Peyer's patch (tissue), 4 donors: ENCODE results near the gene MS4A7. TPM values are rescaled to one million over a fixed set of nuclear protein-coding genes. Genes with fewer than 3 reads are reported as not detected.

ENCODE experiments used
- DNase-seq, 3 donors: peaks; one replicate each; pipeline ENCODE4 v3.0.0-alpha.2; 2017 to 2019
- H3K27ac ChIP-seq, 4 donors: fragments of 200-600 bp; sonication (generic); one replicate each; pipeline ENCODE4 v1.5.1; 2016 to 2019
- H3K27me3 ChIP-seq, 2 donors: fragments of 200-600 bp; sonication (generic); one replicate each; pipeline ENCODE4 v1.5.1; 2019
- H3K36me3 ChIP-seq, 3 donors: fragments of 200-600 bp; sonication (generic); one replicate each; pipeline ENCODE4 v1.5.1; 2016 to 2019
- H3K4me1 ChIP-seq, 4 donors: fragments of 200-600 bp; sonication (generic); one replicate each; pipeline ENCODE4 v1.5.1; 2016 to 2019
- H3K4me3 ChIP-seq, 4 donors: fragments of 200-600 bp; sonication (generic); 1 replicate in 3 of 4; 2 replicates in 1 of 4; pipeline ENCODE4 v1.5.1; 2016 to 2019; ENCODE audit warnings: mild to moderate bottlenecking in 1 of 4
- H3K9me3 ChIP-seq, 4 donors: fragments of 200-600 bp; sonication (generic); one replicate each; pipeline ENCODE4 v1.5.1; 2016 to 2019; ENCODE audit warnings: mild to moderate bottlenecking in 1 of 4
- CTCF ChIP-seq, 6 experiments: fragments of 450-650 bp in 4 of 6; fragments of 200-600 bp in 2 of 6; sonication (generic) in 1 of 6; IDR thresholded peaks; one replicate each; pipeline ENCODE4 v1.5.1; 2017 to 2019; ENCODE audit warnings: antibody characterized with exemption in 6 of 6, mild to moderate bottlenecking in 3 of 6, moderate library complexity in 1 of 6
- POLR2A ChIP-seq, 2 donors: fragments of 450-650 bp; IDR thresholded peaks; one replicate each; pipeline ENCODE4 v1.5.1; 2017; ENCODE audit warnings: antibody characterized with exemption in 2 of 2, mild to moderate bottlenecking in 2 of 2, moderate library complexity in 2 of 2
- total RNA-seq, 4 donors: library from RNA; depleted of rRNA; stranded (reverse); fragments of >200 nt; gene quantifications; one replicate each; pipeline ENCODE4 v1.1.0, GENCODE V29; 2016

Gene MS4A7
- total RNA-seq, 4 donors from 2014 or later = 5.0 to 52.0 (median 14.9) TPM

GRCh38 chr11:60428517-60428916 is 50.2 kb downstream of the MS4A7 start:
- H3K36me3 ChIP-seq = no peaks in the 10 kb centered on the region
- H3K4me3 ChIP-seq = no peak overlapping the region
- no peaks in the 10 kb centered on the region for H3K27me3 ChIP-seq
- no peaks in the 10 kb centered on the region for H3K9me3 ChIP-seq
- TF ChIP-seq CTCF (IDR thresholded peaks at IDR 0.05) = no peak
- TF ChIP-seq POLR2A (IDR thresholded peaks at IDR 0.05) = no peak
- no peak for DNase-seq
- no peak overlapping the region for H3K27ac ChIP-seq
- H3K4me1 ChIP-seq = no peaks in the 10 kb centered on the region

- no peaks in the 10 kb centered on the region for H3K27me3 ChIP-seq
- no peak within 1 kb of the TSS for H3K27ac ChIP-seq
- H3K36me3 ChIP-seq = no peaks in the 10 kb centered on the region
- no peak for DNase-seq
- no peaks in the 10 kb centered on the region for H3K4me1 ChIP-seq
- TF ChIP-seq CTCF (IDR thresholded peaks at IDR 0.05) (no peak), POLR2A (IDR thresholded peaks at IDR 0.05) (no peak)
- no peaks in the 10 kb centered on the region for H3K9me3 ChIP-seq
- no peak within 1 kb of the TSS for H3K4me3 ChIP-seq
These were observed 50.9 kb downstream of the MS4A7 start, which contains the start of gene MS4A5 for GRCh38 chr11:60429272-60429671. Gene MS4A5 (plus strand): TSS chr11:60429572. CDS start chr11:60429675, 103 bp downstream.

- no peaks in the 10 kb centered on the region for H3K4me1 ChIP-seq
- H3K27ac ChIP-seq = no peak overlapping the region
- H3K27me3 ChIP-seq = no peaks in the 10 kb centered on the region
- DNase-seq = no peak
- no peak overlapping the region for H3K4me3 ChIP-seq
- H3K9me3 ChIP-seq = no peaks in the 10 kb centered on the region
- H3K36me3 ChIP-seq = no peaks in the 10 kb centered on the region
- TF ChIP-seq POLR2A (IDR thresholded peaks at IDR 0.05) (no peak), CTCF (IDR thresholded peaks at IDR 0.05) (no peak)
These were observed 52.9 kb downstream of the MS4A7 start for GRCh38 chr11:60431251-60431650.

- Histone ChIP-seq H3K27me3 (no peaks in the 10 kb centered on the region), H3K36me3 (no peaks in the 10 kb centered on the region), H3K9me3 (no peaks in the 10 kb centered on the region), H3K4me3 (no peak overlapping the region), H3K27ac (no peak overlapping the region), H3K4me1 (no peaks in the 10 kb centered on the region)
- TF ChIP-seq POLR2A (IDR thresholded peaks at IDR 0.05) = no peak
- no peak for TF ChIP-seq CTCF (IDR thresholded peaks at IDR 0.05)
- no peak for DNase-seq
These were observed 55.1 kb downstream of the MS4A7 start for GRCh38 chr11:60433401-60433800.

Other genes starting within 250 kb of the MS4A7 start
- 10 to 100 TPM in 3 of 4 donors, 1 to 10 TPM in 1; 7.4 to 66.0 (median 33.5) TPM for gene MS4A6A, start 195.4 kb upstream of the MS4A7 start, total RNA-seq
- gene MS4A4E, start 135.4 kb upstream of the MS4A7 start, total RNA-seq = 10 to 100 TPM in 2 of 4 donors, 1 to 10 TPM in 2; 2.6 to 13.1 (median 9.3) TPM
- 10 to 100 TPM in 1 of 4 donors, 1 to 10 TPM in 3; 2.8 to 17.0 (median 4.4) TPM for gene MS4A4A, start 97.9 kb upstream of the MS4A7 start, total RNA-seq
- not detected for gene MS4A6E, start 51.3 kb upstream of the MS4A7 start, total RNA-seq
- 10 to 100 TPM in 1 of 4 donors, 1 to 10 TPM in 1, under 1 TPM in 2; 0.57 to 15.7 (median 2.7) TPM for gene MS4A14, start 17.9 kb downstream of the MS4A7 start, total RNA-seq
- gene MS4A5, start 51.0 kb downstream of the MS4A7 start, total RNA-seq = not detected
- gene MS4A1, start 77.3 kb downstream of the MS4A7 start, total RNA-seq = 100 to 1,000 TPM in 1 of 4 donors, 10 to 100 TPM in 1, 1 to 10 TPM in 1, not detected in 1; 3.2 to 260 (median 18.5) TPM
- not detected for gene MS4A12, start 114.2 kb downstream of the MS4A7 start, total RNA-seq
- not detected for gene MS4A13, start 136.9 kb downstream of the MS4A7 start, total RNA-seq